CD4-positive, alpha-beta memory T cell (primary cell): Measurements from ENCODE around the gene EMX2. TPM values are rescaled to one million over a fixed set of nuclear protein-coding genes. Genes with fewer than 3 reads are reported as not detected.

Experiments
- CTCF ChIA-PET: fragments of 350-600 bp; sonication (Branson Sonifier 250); formaldehyde crosslinking; loops from one replicate; lab custom pipeline; 2021; ENCODE audit warnings: inconsistent platforms; ENCODE audit not compliant: partially characterized antibody; lab: Charles Lee
- POLR2A ChIA-PET: fragments of 350-600 bp; sonication (Branson Sonifier 250); formaldehyde crosslinking; loops from one replicate; lab custom pipeline; 2021; ENCODE audit not compliant: partially characterized antibody; lab: Charles Lee
- DNase-seq, 5 donors: peaks; one replicate each; pipeline versions ENCODE4 v3.0.0 to v3.0.0-alpha.2; 2020 to 2022; ENCODE audit warnings: mixed read lengths in 1 of 5
- H3K27ac ChIP-seq: one replicate; pipeline ENCODE4 v1.7.0; 2013; ENCODE audit warnings: low read depth, low read length
- H3K27me3 ChIP-seq: 2 replicates; pipeline ENCODE4 v1.7.0; 2013; ENCODE audit warnings: mild to moderate bottlenecking, low read length, moderate library complexity; ENCODE audit not compliant: insufficient read depth
- H3K36me3 ChIP-seq: 2 replicates; pipeline ENCODE4 v1.7.0; 2013; ENCODE audit warnings: mild to moderate bottlenecking, low read length, moderate library complexity; ENCODE audit not compliant: insufficient read depth
- H3K4me1 ChIP-seq: 2 replicates; pipeline ENCODE4 v1.7.0; 2013; ENCODE audit warnings: mild to moderate bottlenecking, low read length, moderate library complexity; ENCODE audit not compliant: insufficient read depth
- H3K4me3 ChIP-seq, 2 donors: one replicate each; pipeline ENCODE4 v1.7.0; 2013; ENCODE audit warnings: low read length in 2 of 2, mild to moderate bottlenecking in 1 of 2
- H3K9me3 ChIP-seq, 2 donors: one replicate each; pipeline ENCODE4 v1.7.0; 2013; ENCODE audit warnings: low read length in 2 of 2, control low read depth in 1 of 2; ENCODE audit not compliant: control insufficient read depth in 1 of 2
- H3K27ac Mint-ChIP-seq, 7 donors: one replicate each; pipeline ENCODE4 v1.8.0; 2020 to 2021; ENCODE audit warnings: mixed read lengths in 7 of 7, mild to moderate bottlenecking in 6 of 7, inconsistent platforms in 3 of 7, moderate library complexity in 3 of 7
- H3K27me3 Mint-ChIP-seq, 2 donors: one replicate each; pipeline ENCODE4 v1.8.0; 2020 to 2021; ENCODE audit warnings: mixed read lengths in 2 of 2
- H3K36me3 Mint-ChIP-seq, 2 donors: one replicate each; pipeline ENCODE4 v1.8.0; 2020 to 2021; ENCODE audit warnings: mixed read lengths in 2 of 2, inconsistent platforms in 1 of 2, mild to moderate bottlenecking in 1 of 2
- H3K4me1 Mint-ChIP-seq, 4 donors: one replicate each; pipeline ENCODE4 v1.8.0; 2020 to 2021; ENCODE audit warnings: mixed read lengths in 4 of 4, mild to moderate bottlenecking in 1 of 4
- H3K4me3 Mint-ChIP-seq, 8 donors: one replicate each; pipeline ENCODE4 v1.8.0; 2020 to 2021; ENCODE audit warnings: mixed read lengths in 8 of 8, mild to moderate bottlenecking in 7 of 8, moderate library complexity in 6 of 8, inconsistent platforms in 3 of 8
- H3K9me3 Mint-ChIP-seq, 8 donors: one replicate each; pipeline ENCODE4 v1.8.0; 2020 to 2021; ENCODE audit warnings: mixed read lengths in 8 of 8, mild to moderate bottlenecking in 5 of 8, inconsistent platforms in 3 of 8, moderate library complexity in 1 of 8
- intact Hi-C: fragments of 100-400 bp; cut with micrococcal nuclease; formaldehyde crosslinking; loops from one replicate; pipeline ENCODE4 v1.15.1; 2023
- polyA plus RNA-seq, 2 donors: library from polyadenylated mRNA; unstranded; fragments of 300-500 nt; fragmentation: Illumina TruSeq; gene quantifications; one replicate each; pipeline ENCODE4 v1.2.3, GENCODE V29; 2021
- total RNA-seq, 2 experiments: library from RNA; stranded (reverse); gene quantifications; one replicate each; pipeline ENCODE4 v1.2.3, GENCODE V29; 2021

EMX2 gene
- total and polyA plus RNA-seq, 4 experiments from 2014 or later, result not detected

- Histone ChIP-seq H3K4me3 (no peak overlapping the region), H3K9me3 (no peaks in the 10 kb centered on the region), H3K4me1 (no peaks in the 10 kb centered on the region), H3K27ac (no peak overlapping the region), H3K36me3 (no peaks in the 10 kb centered on the region), H3K27me3 (no peaks in the 10 kb centered on the region)
- Mint-ChIP-seq H3K36me3 (no peaks in the 10 kb centered on the region), H3K9me3 (no peaks in the 10 kb centered on the region), H3K4me1 (no peaks in the 10 kb centered on the region), H3K27ac (no peak overlapping the region), H3K27me3 (peaks cover 8 to 18% of the 10 kb centered on the region in 2 donors), H3K4me3 (no peak overlapping the region)
- DNase-seq, result no peak
- ChIA-PET POLR2A (no interaction called here), CTCF (no interaction called here)
- intact Hi-C loops, result no loop called here
Observed at GRCh38 chr10:117511601-117512390, 30.8 kb upstream of the EMX2 start.

DNA sequence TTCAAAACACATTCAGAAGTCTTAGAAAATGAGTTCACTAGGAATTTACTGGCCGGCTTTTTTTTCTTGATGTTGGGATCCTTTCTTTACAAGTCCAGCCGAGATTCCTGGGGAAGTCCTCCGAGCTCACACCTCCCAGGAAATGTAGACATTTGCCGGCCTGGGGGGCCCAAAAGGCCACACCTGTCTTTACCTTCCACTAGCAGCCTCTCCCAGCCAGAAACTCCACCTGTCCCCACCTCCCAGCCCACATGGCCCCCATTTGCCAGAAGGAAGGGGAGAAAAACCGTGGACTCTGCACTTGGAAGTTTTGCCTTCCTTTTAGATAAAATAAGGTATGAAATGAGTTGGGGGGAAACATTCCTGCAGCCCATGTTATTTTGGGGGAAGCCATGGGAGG, 27.6 kb upstream of the EMX2 start:
- ChIA-PET CTCF (no interaction called here), POLR2A (no interaction called here)
- Mint-ChIP-seq H3K4me1 (no peaks in the 10 kb centered on the region), H3K36me3 (no peaks in the 10 kb centered on the region), H3K9me3 (peaks cover 0 to 2% (median 0%) of the 10 kb centered on the region in 8 donors), H3K4me3 (no peak overlapping the region), H3K27ac (no peak overlapping the region), H3K27me3 (peaks cover 14 to 26% of the 10 kb centered on the region in 2 donors)
- no peaks in the 10 kb centered on the region for H3K27me3 ChIP-seq
- H3K27ac ChIP-seq, result no peak overlapping the region
- no peak overlapping the region for H3K4me3 ChIP-seq
- intact Hi-C loops, result no loop called here
- no peaks in the 10 kb centered on the region for H3K36me3 ChIP-seq
- H3K9me3 ChIP-seq, result no peaks in the 10 kb centered on the region
- no peak for DNase-seq
- H3K4me1 ChIP-seq, result no peaks in the 10 kb centered on the region

- no peak overlapping the region for H3K27ac ChIP-seq
- no peaks in the 10 kb centered on the region for H3K9me3 ChIP-seq
- Mint-ChIP-seq H3K27me3 (peaks cover 16 to 23% of the 10 kb centered on the region in 2 donors), H3K4me1 (no peaks in the 10 kb centered on the region), H3K9me3 (peaks cover 0 to 2% (median 0%) of the 10 kb centered on the region in 8 donors), H3K36me3 (no peaks in the 10 kb centered on the region), H3K4me3 (no peak overlapping the region), H3K27ac (no peak overlapping the region)
- POLR2A ChIA-PET, result no interaction called here
- H3K4me3 ChIP-seq, result no peak overlapping the region
- H3K36me3 ChIP-seq, result no peaks in the 10 kb centered on the region
- no peaks in the 10 kb centered on the region for H3K4me1 ChIP-seq
- intact Hi-C loops, result no loop called here
- DNase-seq, result no peak
- H3K27me3 ChIP-seq, result no peaks in the 10 kb centered on the region
- CTCF ChIA-PET, result no interaction called here
Observed at GRCh38 chr10:117516681-117517080, 25.9 kb upstream of the EMX2 start.

DNA sequence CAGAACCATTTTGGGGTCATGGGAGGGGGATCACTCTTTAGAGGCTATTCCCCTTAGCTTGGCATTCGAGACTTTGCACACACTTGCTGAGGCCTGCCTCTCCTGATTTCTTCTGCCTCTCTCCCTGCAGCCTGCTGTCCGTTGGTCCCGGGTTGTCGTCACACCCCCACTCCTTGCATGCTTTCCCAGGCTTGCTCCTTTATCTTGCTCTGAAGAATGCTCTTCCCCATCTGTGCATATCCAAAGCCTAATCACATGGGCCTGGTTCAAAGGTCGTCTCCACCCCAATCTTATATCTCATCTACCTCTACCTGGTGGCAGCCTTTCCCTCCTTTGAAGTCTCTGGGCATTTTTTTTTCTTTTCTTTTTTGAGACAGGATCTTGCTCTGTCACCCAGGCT, 24.3 kb upstream of the EMX2 start:
- no peak for DNase-seq
- Histone ChIP-seq H3K9me3 (no peaks in the 10 kb centered on the region), H3K27ac (no peak overlapping the region), H3K4me3 (no peak overlapping the region), H3K36me3 (no peaks in the 10 kb centered on the region), H3K27me3 (no peaks in the 10 kb centered on the region), H3K4me1 (no peaks in the 10 kb centered on the region)
- Mint-ChIP-seq H3K27ac (no peak overlapping the region), H3K4me3 (no peak overlapping the region), H3K9me3 (peaks cover 0 to 2% (median 0%) of the 10 kb centered on the region in 8 donors), H3K36me3 (no peaks in the 10 kb centered on the region), H3K4me1 (no peaks in the 10 kb centered on the region), H3K27me3 (peaks cover 18 to 23% of the 10 kb centered on the region in 2 donors)
- intact Hi-C loops, result no loop called here
- CTCF ChIA-PET, result no interaction called here
- POLR2A ChIA-PET, result no interaction called here

GRCh38 chr10:117519286-117519685, 23.3 kb upstream of the EMX2 start:
- Histone ChIP-seq H3K27me3 (no peaks in the 10 kb centered on the region), H3K9me3 (no peaks in the 10 kb centered on the region), H3K4me3 (no peak overlapping the region), H3K36me3 (no peaks in the 10 kb centered on the region), H3K4me1 (no peaks in the 10 kb centered on the region), H3K27ac (no peak overlapping the region)
- intact Hi-C loops, result no loop called here
- Mint-ChIP-seq H3K4me1 (no peaks in the 10 kb centered on the region), H3K27ac (no peak overlapping the region), H3K36me3 (no peaks in the 10 kb centered on the region), H3K4me3 (no peak overlapping the region), H3K27me3 (peaks cover 20 to 25% of the 10 kb centered on the region in 2 donors), H3K9me3 (peaks cover 0 to 2% (median 0%) of the 10 kb centered on the region in 8 donors)
- DNase-seq, result no peak
- POLR2A ChIA-PET, result no interaction called here
- CTCF ChIA-PET, result no interaction called here

- Mint-ChIP-seq H3K27me3 (peaks cover 20 to 22% of the 10 kb centered on the region in 2 donors), H3K36me3 (no peaks in the 10 kb centered on the region)
- peaks cover 3% of the 10 kb centered on the region for H3K27me3 ChIP-seq
Observed at GRCh38 chr10:117519879-117520278, 22.7 kb upstream of the EMX2 start.

DNA sequence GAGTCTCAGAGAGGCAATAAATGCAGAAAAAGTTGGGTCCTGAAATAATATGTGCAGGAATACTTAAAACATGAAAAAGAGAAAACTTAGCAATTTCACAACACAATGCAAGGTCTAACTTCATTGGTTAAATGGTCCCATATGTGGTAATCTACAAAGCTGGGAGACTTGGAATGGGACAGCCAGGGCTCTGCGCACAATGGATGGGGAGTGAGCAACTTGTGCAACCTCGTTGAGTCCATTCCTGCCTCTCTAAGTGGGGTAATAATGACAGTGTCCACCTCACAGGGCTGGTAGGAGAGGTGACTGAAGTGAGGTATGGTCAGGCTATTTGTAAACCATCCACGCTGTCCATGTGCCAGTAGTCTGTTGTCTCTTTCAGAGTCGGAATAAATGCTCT, 11.8 kb upstream of the EMX2 start:
- no peak overlapping the region for H3K27ac Mint-ChIP-seq
- peaks cover 5 to 8% (median 7%) of the 10 kb centered on the region in 4 donors for H3K4me1 Mint-ChIP-seq
- Histone ChIP-seq H3K4me1 (no peaks in the 10 kb centered on the region), H3K4me3 (no peak overlapping the region), H3K9me3 (no peaks in the 10 kb centered on the region), H3K27ac (no peak overlapping the region), H3K36me3 (no peaks in the 10 kb centered on the region), H3K27me3 (peaks cover 7% of the 10 kb centered on the region)
- intact Hi-C loops, result no loop called here
- H3K36me3 Mint-ChIP-seq, result peaks cover 0 to 3% of the 10 kb centered on the region in 2 donors
- ChIA-PET CTCF (interaction anchor here (1.3 kb wide), 1 partner anchor 711 kb away, joined by 3 read pairs; no protein-coding TSS in a partner anchor), POLR2A (no interaction called here)
- no peak overlapping the region for H3K4me3 Mint-ChIP-seq
- H3K9me3 Mint-ChIP-seq, result peaks cover 0 to 2% (median 0%) of the 10 kb centered on the region in 8 donors
- DNase-seq, result no peak
- peaks cover 40 to 46% of the 10 kb centered on the region in 2 donors for H3K27me3 Mint-ChIP-seq

More at GRCh38 chr10:117519879-117520278, 22.7 kb upstream of the EMX2 start:
- H3K4me1 Mint-ChIP-seq, result no peaks in the 10 kb centered on the region
- no peak overlapping the region for H3K4me3 Mint-ChIP-seq
- Histone ChIP-seq H3K27ac (no peak overlapping the region), H3K36me3 (no peaks in the 10 kb centered on the region), H3K9me3 (no peaks in the 10 kb centered on the region), H3K4me3 (no peak overlapping the region), H3K4me1 (no peaks in the 10 kb centered on the region)
- H3K27ac Mint-ChIP-seq, result no peak overlapping the region
- CTCF ChIA-PET, result no interaction called here
- no peak for DNase-seq
- intact Hi-C loops, result no loop called here
- H3K9me3 Mint-ChIP-seq, result peaks cover 0 to 2% (median 0%) of the 10 kb centered on the region in 8 donors
- POLR2A ChIA-PET, result no interaction called here
